NB4 (cell line): ENCODE results near the gene TEF.

Experiments
- CTCF ChIP-seq: IDR thresholded peaks from one replicate; pipeline ENCODE4 v1.5.1; 2012; ENCODE audit warnings: low read depth, low read length
- MAX ChIP-seq: IDR thresholded peaks from 2 replicates; pipeline ENCODE4 v1.6.1; 2011; ENCODE audit warnings: low read depth, low read length
- POLR2A ChIP-seq: IDR thresholded peaks from 2 replicates; pipeline ENCODE4 v1.6.1; 2011; ENCODE audit warnings: mild to moderate bottlenecking; ENCODE audit not compliant: insufficient read length; ENCODE audit errors: extremely low read depth

GRCh38 chr22:41361716-41362310 is 19.9 kb upstream of the TEF start:
- TF ChIP-seq CTCF (no peak), POLR2A (no peak), MAX (no peak)
